ENCODE measurements around the gene TMED1. TPM values are rescaled to one million over a fixed set of nuclear protein-coding genes. Genes with fewer than 3 reads are reported as not detected.
A peak's percentile ranks its signal among the peaks of the same experiment; 100 is the strongest.

Gene TMED1
- total RNA-seq, 6 donors from 2014 or later = 11.3 to 40.7 (median 25.1) TPM

DNA sequence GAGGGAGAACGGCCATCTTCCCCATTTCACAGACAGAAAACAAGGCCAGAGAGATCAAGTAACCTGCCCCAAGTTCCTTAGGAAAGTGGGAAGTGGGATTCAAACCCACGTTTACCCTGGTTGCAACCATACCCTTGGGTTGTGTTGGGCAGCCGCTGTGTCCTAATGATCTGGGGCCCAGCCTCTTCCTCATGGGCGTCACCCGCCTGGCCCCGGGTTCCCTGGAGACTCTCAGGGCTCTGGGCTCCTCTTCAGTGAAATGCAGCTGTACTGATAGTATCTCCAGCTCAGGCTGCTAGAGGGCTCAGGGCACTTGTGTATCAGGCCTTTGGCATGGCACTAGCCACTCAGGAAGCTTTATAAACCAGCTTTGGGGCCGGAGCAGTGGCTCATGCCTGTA, 9.8 kb downstream of the TMED1 start:
- H3K36me3 ChIP-seq = peaks cover 52 to 98% (median 87%) of the 10 kb centered on the region in 4 donors
- H3K9me3 ChIP-seq = no peaks in the 10 kb centered on the region
- no peaks in the 10 kb centered on the region for H3K27me3 ChIP-seq
- H3K4me3 ChIP-seq = no peak overlapping the region
- peak in 1 of 2 donors; percentile 47 for ATAC-seq (ENCODE audit: low FRiP score in 2 of 2)
- no peaks in the 10 kb centered on the region for H3K4me1 ChIP-seq
- TF ChIP-seq POLR2AphosphoS5 (IDR thresholded peaks at IDR 0.05) (no peak), EP300 (IDR thresholded peaks at IDR 0.05) (no peak), POLR2A (IDR thresholded peaks at IDR 0.05) (no peak)
- TF ChIP-seq, protein P1, sequence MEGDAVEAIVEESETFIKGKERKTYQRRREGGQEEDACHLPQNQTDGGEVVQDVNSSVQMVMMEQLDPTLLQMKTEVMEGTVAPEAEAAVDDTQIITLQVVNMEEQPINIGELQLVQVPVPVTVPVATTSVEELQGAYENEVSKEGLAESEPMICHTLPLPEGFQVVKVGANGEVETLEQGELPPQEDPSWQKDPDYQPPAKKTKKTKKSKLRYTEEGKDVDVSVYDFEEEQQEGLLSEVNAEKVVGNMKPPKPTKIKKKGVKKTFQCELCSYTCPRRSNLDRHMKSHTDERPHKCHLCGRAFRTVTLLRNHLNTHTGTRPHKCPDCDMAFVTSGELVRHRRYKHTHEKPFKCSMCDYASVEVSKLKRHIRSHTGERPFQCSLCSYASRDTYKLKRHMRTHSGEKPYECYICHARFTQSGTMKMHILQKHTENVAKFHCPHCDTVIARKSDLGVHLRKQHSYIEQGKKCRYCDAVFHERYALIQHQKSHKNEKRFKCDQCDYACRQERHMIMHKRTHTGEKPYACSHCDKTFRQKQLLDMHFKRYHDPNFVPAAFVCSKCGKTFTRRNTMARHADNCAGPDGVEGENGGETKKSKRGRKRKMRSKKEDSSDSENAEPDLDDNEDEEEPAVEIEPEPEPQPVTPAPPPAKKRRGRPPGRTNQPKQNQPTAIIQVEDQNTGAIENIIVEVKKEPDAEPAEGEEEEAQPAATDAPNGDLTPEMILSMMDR (IDR thresholded peaks at IDR 0.05) = no peak
- 80 to 91% methylated on average over 6 to 7 of the region's 7 CpGs for WGBS, 2 donors
- no peak overlapping the region for H3K27ac ChIP-seq
- DNase-seq = peak in 1 of 2 donors; percentile 26

DNA sequence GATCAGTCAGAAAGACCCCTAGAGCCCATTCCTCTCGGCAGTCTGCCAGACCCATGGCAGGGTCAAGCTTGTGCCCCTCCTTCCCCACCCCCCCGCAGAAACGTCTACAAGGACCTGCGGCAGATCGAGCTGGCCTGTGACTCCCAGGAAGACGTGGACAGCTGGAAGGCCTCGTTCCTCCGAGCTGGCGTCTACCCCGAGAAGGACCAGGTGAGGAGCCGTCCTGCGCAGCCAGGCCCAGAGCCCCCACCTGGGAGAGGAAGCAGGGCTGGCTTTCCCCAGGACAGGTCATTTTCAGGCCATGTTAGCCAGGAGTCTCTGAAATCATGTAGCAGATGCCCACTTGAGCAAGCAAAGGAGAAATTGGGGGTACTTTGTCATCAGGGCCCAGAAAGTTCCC, 12.3 kb downstream of the TMED1 start:
- H3K4me1 ChIP-seq = no peaks in the 10 kb centered on the region
- no peaks in the 10 kb centered on the region for H3K9me3 ChIP-seq
- TF ChIP-seq POLR2AphosphoS5 (IDR thresholded peaks at IDR 0.05) (no peak), POLR2A (IDR thresholded peaks at IDR 0.05) (no peak), EP300 (IDR thresholded peaks at IDR 0.05) (no peak)
- TF ChIP-seq, protein P1 (IDR thresholded peaks at IDR 0.05) = no peak
- H3K27me3 ChIP-seq = no peaks in the 10 kb centered on the region
- no peak overlapping the region for H3K4me3 ChIP-seq
- WGBS, 2 donors = 94 to 100% methylated on average over 4 to 9 of the region's 12 CpGs
- peak in 1 of 2 donors; percentile 62 for DNase-seq
- no peak for ATAC-seq (ENCODE audit: low FRiP score in 2 of 2)
- peaks cover 52 to 98% (median 87%) of the 10 kb centered on the region in 4 donors for H3K36me3 ChIP-seq
- H3K27ac ChIP-seq = no peak overlapping the region

DNA sequence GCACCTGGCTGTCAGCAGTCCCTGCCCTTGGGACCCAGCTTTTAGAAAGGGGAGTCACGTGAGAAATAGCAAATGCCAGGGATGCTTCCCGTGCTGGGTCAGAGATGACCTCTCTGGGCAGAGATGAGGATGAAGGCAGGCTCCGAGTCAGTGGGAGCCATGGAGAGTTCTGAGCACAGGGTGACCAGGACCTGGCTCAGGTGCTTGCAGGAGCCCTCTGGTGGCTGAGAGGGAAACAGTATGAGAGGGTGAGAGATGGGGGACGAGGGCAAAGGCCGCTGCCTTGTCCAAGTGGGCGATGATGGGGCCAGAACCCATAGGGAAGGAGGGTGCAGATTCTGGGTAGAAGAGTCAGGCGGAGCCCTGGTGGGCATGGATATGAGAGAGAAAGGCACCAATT, 15.8 kb downstream of the TMED1 start:
- Histone ChIP-seq H3K27ac (no peak overlapping the region), H3K9me3 (no peaks in the 10 kb centered on the region), H3K4me3 (no peak overlapping the region), H3K4me1 (peaks cover 0 to 2% (median 0%) of the 10 kb centered on the region in 4 donors), H3K27me3 (no peaks in the 10 kb centered on the region), H3K36me3 (peaks cover 37 to 98% (median 87%) of the 10 kb centered on the region in 4 donors)
- DNase-seq (no peak), ATAC-seq (ENCODE audit: low FRiP score in 2 of 2) (no peak)
- 83 to 88% methylated on average over 6 to 7 of the region's 7 CpGs for WGBS, 2 donors
- TF ChIP-seq, protein P1 (IDR thresholded peaks at IDR 0.05) = peak in 2 of 6 experiments; percentile 10 to 20
- no peak for TF ChIP-seq EP300 (IDR thresholded peaks at IDR 0.05)

DNA sequence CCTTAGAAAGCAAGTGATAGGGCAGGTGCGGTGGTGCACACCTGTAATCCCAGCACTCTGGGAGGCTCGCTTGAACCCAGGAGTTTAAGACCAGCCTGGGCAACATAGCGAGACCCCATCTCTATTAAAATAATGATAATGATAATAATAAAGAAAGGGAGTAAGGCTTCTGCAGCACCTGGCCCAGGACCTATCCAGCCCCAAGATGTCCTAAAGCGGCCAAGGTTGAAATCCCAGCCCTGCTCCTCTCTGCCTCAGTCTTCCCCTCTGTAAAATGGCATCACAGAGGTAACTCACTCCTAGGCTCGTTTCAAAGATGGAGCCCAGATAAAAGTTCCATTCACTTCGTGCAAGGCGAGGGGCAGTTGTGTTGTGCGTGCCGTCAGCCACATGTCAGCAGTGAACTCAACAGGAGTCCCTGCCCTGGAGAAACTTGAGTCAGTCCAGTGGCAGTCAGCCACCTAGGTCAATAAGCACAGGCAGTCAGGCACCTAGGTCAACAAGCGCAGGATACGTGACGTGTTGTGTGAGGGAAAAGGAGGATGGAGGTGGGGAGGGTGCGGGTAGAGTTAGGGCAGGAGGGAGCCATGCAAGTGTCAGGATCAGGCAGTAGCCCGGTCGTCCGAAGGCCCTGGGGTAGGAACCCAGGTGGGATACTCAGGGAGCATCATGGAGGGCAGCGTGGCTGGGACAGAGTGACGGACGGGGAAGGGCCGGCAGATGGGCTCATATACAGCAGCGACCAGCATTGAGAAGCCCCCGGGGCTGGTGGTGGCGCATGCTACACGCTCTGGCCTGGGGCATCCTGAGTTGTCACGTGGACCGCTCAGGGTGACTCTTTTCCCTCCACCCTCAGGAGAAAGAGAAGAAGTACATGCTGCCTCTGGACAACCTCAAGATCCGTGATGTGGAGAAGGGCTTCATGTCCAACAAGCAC, 16.6 kb downstream of the TMED1 start:
- 96% methylated on average over 24 to 27 of the region's 27 CpGs for WGBS, 2 donors
- H3K36me3 ChIP-seq = peaks cover 33 to 97% (median 85%) of the 10 kb centered on the region in 4 donors
- H3K27ac ChIP-seq = no peak overlapping the region
- H3K4me3 ChIP-seq = no peak overlapping the region
- peaks cover 0 to 2% (median 0%) of the 10 kb centered on the region in 4 donors for H3K4me1 ChIP-seq
- TF ChIP-seq POLR2A (IDR thresholded peaks at IDR 0.05) = no peak
- TF ChIP-seq, protein P1 (IDR thresholded peaks at IDR 0.05) = no peak
- TF ChIP-seq POLR2AphosphoS5 (IDR thresholded peaks at IDR 0.05) = no peak
- TF ChIP-seq EP300 (IDR thresholded peaks at IDR 0.05) = no peak
- ATAC-seq (ENCODE audit: low FRiP score in 2 of 2) = no peak
- H3K9me3 ChIP-seq = no peaks in the 10 kb centered on the region
- H3K27me3 ChIP-seq = no peaks in the 10 kb centered on the region
- no peak for DNase-seq

Data from upper lobe of left lung (tissue), 6 donors.